GM19023 (cell line): ENCODE data around the gene CCDC40.

Experiments used
- ATAC-seq: cut with Tn5 transposase; IDR thresholded peaks from one replicate; pipeline ENCODE4 v1.9.1; 2021; ENCODE audit warnings: mild to moderate bottlenecking, moderate library complexity; ENCODE audit not compliant: unreplicated experiment

The CCDC40 gene

DNA sequence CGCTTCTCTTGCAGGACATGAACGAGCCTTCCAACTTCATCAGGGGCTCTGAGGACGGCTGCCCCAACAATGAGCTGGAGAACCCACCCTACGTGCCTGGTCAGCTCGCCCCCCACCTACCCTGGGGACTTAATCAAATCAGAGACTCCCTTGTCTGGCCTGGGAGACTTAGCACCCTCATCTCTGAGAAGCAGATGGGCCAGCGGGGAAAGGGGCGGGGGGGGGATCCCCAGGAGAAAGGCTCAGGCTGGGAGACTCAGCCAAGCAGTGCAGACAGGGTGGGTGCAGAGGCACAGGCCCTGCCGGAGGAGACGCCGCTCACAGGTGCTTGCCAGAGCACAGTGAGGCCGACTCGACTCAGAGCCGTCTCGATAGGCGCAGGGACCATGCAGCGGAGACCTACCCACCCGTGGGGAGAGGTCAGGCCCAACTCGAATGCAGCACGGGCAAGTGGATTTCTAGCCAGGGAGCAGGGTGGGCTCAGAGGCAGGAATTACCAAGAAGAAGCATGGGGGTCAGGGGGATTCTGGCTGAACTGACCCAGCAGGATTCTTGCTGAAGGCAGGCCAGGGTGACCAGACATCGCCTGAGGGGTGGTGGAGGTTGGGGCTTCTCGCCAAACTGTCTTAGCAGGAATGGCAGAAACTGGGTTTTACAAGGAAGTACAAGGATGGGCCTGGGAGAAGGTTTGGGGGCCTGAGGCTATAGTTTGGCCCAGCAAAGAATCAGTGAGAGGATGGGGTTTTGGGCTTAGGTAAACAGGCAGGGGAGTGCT is 74.7 kb downstream of the CCDC40 start:
- ATAC-seq = no peak

DNA sequence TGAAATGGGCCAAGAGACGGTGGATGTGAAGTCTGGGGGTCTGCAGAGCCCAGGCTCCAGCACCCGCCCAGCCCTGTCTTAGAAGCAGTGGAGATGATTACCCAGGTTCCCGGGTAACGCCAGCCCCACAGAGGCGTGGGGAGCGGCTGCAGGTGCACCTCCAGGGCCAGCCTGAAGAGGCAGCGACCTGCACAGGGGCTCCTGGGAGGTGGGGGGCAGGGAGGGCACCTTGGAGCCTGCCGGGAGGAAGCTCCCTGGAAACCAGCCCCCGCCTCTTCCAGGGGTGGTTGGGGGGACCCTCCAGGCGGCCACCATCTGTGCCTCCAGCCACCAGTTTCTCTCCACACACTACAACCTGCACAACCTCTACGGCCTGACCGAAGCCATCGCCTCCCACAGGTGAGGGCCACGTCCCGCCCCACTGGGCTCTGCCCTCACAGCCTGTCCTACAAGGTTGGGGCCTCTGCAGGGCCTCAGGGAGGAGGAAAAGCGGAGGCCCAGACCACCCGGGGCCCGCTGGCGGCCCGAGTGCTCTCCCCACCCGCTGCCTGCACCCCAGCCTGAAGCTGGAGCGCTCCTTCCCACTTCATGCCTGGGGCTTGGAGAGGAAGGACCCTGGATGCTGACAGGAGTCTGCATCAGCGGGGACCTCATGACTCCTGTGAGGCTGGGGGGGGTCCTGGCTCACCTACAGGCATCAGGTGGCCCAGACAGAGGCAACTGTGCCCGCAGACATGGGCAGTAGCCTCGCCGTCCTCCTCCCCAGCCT is 75.4 kb downstream of the CCDC40 start:
- ATAC-seq = no peak

DNA sequence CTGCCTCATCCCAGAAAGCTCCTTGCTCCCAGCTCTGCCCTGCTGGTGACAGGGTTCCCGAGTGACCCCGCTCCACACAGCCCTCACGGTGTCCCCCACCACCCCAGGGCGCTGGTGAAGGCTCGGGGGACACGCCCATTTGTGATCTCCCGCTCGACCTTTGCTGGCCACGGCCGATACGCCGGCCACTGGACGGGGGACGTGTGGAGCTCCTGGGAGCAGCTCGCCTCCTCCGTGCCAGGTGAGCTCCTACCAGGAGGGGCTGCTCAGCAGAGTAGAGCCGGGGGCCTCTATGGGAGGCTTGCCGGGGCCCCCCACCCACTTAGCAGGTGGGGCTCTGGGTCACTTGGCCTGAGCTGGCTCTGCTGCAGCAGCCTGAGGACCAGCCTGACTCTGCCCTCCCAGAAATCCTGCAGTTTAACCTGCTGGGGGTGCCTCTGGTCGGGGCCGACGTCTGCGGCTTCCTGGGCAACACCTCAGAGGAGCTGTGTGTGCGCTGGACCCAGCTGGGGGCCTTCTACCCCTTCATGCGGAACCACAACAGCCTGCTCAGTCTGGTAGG is 76.1 kb downstream of the CCDC40 start:
- ATAC-seq = no peak

DNA sequence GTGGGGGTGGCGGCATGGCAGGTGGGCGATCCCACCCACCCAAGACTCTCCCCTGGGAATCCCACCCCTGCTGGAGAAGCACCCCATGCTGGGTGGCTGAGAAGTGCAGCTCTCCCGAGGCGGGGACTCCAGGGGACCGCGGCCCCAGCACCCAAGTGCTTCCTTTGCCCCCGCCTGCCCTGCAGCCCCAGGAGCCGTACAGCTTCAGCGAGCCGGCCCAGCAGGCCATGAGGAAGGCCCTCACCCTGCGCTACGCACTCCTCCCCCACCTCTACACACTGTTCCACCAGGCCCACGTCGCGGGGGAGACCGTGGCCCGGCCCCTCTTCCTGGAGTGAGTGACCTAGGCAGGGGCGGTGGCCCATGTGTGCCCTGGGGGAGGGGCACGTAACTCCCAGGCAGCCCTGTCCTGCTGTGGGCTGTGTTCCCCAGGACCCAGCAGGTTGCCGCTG is 76.6 kb downstream of the CCDC40 start:
- no peak for ATAC-seq

DNA sequence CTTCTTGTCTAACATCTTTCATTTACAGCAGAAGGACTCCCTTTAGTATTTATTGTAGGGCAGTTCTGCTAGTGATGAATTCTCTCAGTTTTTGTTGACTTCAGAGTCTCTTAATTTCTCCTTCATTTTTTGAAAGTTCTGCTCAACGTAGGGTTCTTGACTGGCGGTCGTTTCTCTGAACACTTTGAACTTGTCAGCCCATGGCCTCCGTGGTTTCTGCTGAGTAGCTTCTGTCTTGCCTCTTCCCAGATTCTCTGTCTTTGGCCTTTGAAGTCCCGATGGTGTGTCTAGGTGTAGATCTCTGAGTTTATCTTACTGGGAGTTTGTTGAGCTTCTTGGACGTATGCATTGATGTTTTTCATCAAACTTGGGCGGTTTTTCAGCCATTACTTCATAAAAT is 78.3 kb downstream of the CCDC40 start:
- no peak for ATAC-seq

DNA sequence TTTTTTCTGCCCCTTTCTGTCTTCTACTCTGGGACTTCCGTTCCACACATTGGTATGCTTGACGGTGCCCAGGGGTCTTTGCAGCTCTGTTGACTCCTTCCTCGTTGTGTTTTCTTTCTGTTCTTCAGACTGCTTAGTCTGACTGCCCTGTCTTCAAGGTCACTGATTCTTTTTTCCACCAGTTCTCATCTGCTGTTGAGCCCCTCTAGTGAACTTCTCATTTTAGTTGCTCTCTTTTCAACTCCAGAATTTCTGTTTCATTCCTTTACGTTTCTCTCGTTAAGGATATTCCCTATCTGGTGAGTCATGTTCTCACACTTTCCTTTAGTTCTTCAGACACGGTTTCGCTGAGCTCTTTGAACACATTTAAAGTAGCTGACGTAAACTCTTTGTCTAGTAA is 78.7 kb downstream of the CCDC40 start:
- no peak for ATAC-seq

DNA sequence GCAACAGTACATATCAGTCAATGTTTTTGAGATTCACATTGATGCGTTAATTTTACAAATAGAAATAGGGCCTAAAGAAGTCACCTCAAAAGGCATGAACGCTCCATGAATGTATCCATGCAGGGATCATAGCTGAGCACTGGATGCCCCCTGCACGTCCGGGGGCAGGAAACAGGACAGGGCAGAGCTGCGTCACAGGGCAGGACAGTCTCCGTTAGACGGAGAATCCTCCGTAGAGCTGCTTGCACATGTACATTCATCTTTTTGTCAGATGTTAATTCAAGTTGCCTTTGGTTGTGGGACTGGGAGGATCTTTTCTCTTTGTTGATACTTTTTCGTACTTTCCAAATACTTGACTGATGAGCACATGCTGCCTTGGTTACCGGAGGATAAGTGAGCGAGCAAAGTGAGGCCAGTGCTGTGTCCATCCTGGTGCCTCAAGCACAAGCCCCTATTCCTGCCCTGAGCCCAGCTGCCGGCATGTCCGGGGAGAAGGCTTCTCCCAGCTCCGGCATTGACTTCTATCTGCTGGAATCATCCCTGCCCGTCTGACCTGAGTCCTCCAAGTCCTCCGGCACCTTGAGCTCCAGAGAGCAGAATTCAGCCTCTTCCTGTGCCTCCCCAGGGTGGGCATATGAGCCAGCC is 80.0 kb downstream of the CCDC40 start:
- ATAC-seq = no peak

DNA sequence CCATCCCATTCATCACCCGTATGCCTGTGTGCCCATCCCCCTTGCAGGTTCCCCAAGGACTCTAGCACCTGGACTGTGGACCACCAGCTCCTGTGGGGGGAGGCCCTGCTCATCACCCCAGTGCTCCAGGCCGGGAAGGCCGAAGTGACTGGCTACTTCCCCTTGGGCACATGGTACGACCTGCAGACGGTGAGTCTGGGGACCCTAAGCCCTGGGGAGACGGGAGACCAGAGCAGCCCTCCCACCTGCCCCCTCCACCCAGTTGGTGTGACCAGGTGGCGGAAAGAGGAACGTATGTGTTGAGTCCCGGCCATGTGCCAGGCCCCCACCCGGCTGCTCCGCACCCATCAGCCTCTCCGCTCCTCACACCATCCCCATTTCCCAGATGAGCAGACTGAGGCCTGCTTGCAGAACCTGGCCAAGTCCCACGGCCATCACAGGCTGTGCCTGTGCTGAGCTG is 80.5 kb downstream of the CCDC40 start:
- ATAC-seq = no peak

DNA sequence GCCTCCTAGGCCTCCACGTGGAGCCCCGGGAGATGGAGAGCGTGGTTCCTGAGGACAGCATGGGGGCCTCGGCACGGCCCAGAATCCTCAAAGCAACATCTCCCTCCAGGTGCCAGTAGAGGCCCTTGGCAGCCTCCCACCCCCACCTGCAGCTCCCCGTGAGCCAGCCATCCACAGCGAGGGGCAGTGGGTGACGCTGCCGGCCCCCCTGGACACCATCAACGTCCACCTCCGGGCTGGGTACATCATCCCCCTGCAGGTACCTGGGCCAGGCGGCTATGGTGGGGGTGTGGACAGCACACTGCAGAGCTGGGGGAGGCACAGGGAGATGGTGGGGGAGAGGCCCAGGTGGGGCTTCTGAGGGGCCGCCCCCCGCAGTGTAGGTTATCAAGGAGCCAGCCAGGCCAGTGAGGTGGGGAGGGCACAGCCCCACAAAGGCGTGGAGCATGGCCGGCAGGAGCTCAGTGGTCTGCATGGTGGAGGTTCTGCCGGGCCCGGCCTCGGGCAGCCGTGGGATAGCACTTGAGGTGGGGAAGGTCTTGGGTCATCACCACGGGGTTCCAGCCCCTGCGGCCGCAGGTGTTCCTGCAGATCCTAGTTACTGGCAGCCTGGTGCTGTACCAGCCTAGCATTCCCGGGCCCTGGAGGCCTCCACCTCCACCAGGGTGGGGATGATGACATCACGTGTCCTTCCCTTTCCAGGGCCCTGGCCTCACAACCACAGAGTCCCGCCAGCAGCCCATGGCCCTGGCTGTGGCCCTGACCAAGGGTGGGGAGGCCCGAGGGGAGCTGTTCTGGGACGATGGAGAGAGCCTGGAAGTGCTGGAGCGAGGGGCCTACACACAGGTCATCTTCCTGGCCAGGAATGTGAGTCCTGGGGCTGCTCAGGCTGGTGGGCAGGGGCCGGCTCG is 81.3 kb downstream of the CCDC40 start:
- ATAC-seq = no peak

DNA sequence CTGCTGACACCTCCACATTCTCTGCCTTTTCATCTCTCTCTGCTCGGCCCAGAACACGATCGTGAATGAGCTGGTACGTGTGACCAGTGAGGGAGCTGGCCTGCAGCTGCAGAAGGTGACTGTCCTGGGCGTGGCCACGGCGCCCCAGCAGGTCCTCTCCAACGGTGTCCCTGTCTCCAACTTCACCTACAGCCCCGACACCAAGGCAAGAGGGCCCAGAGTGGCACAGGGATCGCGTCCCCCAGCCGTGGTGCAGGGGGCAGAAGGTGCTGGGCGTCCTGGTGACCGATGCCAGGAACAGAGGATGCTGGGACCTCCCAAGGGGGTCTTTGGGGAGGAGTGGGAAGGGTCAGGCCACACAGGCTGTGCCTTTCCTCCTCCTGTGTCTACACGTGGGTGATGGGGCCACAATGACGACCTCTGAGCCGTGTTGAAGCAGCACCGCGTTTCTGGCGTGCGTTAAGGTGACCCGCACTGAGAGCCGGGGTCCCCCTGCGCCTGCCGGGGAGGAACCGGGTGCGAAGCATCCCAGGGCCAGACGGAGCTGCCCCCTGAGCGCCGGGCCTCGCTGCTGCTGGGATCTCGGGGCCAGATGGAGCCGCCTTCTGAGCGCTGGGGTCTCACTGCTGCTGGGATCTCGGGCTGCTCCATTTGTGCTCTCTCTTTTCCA is 82.3 kb downstream of the CCDC40 start:
- no peak for ATAC-seq

DNA sequence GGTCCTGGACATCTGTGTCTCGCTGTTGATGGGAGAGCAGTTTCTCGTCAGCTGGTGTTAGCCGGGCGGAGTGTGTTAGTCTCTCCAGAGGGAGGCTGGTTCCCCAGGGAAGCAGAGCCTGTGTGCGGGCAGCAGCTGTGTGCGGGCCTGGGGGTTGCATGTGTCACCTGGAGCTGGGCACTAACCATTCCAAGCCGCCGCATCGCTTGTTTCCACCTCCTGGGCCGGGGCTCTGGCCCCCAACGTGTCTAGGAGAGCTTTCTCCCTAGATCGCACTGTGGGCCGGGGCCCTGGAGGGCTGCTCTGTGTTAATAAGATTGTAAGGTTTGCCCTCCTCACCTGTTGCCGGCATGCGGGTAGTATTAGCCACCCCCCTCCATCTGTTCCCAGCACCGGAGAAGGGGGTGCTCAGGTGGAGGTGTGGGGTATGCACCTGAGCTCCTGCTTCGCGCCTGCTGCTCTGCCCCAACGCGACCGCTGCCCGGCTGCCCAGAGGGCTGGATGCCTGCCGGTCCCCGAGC is 82.9 kb downstream of the CCDC40 start:
- no peak for ATAC-seq

DNA sequence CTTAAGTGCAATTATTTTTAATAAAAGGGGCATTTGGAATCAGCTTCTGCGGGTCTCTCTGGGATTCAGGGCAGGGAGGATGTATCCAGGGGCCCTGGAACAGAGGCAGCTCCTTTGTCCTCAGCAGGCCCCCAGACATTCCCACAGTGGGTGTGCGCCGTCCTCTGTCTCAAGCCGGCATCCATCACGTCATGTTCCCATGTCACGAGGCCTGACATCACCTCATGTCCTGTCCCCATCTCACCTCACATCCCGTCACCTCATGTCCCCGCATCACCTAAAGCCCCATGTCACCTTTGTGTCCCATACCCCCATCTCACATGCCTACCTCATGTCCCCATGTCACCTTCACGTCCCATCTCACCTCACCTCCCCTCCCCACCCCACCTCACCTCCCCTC is 83.4 kb downstream of the CCDC40 start:
- no peak for ATAC-seq

DNA sequence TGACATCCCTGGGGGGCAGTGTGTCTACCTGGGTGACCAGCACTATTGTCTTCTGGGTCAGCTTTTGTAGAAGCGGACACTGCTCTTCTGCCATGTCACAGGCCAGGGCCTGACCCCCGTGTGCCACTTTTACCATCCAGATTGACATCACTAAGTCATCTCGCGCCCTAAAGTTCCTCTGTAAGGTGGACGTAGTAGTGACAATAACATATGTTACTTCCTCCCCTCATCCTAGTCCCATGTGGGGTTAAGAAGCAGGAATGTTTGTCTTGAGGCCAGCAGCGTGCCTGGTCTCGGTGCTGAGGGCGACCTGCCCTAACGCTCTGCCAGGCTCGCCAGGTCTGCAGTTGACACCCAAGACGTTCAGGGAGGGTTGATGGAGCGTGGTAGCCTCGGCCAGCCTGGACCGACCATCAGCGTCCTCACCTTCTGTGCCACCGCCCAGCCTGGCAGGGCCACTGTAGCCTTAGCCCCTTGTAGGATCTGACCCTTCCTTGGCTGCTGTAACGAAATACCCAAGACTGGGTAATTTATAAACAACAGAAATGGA is 85.7 kb downstream of the CCDC40 start:
- ATAC-seq = no peak

DNA sequence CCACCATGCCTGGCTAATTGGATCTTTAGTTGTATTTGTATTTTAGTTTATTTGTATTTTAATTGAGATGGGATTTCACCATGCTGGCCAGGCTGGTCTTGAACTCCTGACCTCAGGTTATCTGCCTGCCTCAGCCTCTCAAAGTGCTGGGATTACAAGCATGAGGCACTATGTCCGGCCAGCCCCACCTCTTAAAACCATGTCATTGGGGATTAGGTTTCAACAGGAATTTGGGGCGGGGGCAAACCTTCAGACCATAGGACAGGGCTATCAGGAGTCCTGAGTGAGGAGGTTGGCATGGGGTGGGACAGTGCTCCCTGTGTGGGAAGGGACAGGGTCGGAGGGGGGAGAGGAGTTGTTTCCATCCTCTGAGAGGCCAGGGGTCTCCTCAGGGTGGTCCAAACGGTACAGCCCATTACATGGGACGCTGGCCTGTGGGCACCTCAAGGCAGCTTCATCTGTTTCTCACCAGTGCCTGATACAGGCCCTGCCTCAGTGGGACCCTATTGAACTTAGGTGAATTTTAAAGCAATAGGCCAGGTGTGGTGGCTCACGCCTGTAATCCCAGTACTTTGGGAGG is 86.6 kb downstream of the CCDC40 start:
- ATAC-seq = no peak

DNA sequence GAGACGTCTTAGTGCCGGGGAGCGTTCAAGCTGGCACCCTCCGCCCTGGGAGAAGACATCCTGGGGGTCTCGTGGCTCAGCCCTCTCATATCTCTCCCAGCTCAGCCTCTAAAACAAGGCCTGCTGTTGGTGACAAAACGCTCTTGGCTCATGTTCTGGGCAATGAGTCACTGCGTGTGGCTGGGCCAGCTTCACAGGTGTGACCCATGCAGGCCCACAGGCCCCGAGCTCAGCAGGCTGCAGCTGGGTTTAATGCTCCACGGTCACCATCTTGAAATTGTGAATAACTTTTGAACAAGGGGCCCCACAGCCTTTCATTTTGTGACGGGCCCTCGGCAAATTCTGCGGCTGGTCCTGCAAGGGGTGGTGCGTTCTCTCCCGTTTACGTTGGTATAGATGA is 87.3 kb downstream of the CCDC40 start:
- no peak for ATAC-seq

DNA sequence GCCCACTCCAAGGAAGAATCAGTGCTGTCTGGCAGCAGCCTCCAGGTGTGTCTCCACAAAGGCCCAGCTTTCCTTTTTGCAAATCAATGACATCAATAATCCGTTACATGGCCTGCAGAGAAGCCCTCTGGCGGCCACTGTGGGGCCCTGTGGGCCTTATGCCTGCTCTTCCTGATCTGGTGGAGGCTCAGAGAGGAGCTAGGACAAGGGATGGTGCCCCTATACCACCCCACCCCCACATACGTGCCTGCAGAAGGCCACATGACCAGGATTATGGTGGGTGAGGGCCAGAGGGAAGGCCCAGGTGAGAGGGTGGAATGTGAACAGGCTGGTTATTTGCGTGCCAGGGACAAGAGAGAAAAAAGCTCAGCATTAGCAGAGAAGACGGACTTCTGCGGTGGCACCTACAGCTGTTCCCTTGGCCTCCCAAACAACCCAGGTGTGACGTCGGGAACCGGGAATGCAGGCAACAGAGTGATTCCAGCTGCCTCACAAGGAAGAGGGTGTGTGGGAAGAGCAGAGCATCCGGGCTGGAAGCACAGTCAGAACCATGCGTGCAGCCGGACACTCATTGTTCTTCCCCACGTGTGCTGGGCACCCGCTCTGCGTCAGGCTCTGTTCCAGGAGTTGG is 88.0 kb downstream of the CCDC40 start:
- ATAC-seq = no peak

DNA sequence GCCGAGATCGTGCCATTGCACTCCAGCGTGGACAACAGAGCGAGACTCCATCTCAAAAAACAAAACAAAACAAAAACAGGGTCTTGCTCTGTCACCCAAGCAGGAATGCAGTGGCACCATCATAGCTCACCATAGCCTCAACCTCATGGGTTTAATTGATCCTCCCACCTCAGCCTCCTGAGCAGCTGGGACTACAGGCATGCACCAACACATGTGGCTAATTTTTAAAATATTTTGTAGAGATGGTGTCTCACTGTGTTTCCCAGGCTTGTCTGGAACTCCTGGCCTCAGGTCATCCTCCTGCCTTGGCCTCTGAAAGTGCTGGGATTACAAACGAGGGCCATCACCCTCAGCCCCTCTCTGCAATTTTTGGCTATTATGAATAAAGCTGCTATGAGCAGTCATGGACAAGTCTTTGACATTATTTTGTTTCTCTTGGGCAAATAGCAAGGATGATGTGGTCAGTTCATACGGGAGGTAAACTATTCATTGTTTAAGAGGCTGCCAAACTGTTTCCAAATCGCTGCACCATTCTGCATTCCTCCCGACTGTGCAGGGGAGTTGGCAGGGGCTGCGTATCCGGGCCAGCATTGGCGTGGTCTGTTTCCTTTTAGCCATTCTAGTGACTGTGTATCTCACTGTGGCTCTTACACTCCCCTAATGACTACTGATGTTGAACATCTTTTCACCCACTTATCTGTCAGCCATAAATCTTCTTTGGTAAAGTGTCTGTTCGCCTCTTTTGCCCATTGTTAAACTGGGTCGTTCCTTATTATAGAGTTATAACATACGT is 89.4 kb downstream of the CCDC40 start:
- no peak for ATAC-seq

DNA sequence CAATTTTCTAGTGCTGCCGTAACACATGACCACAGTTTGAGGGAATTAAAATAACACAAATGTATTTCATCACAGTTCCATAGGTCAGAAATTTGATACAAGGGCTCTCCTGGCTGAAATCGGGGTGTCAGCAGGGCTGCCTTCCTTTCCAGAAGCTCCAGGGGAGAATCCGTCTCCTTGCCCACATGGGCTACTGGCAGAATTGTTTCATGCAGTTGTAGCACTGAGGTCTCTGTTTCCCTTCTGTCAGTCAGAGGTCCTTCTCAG is 89.9 kb downstream of the CCDC40 start:
- no peak for ATAC-seq
